ENCODE measurements around the gene HSPB2. TPM values are rescaled to one million over a fixed set of nuclear protein-coding genes. Genes with fewer than 3 reads are reported as not detected.
"Not testable (repeated sequence)": the region's sequence is repeated elsewhere in the genome, so short reads cannot be mapped to it uniquely, and the experiment has no call there.

HSPB2 gene
- total and polyA plus RNA-seq, 8 donors, result 0.37 to 5.1 (median 3.0) TPM; not detected in 4

GRCh38 chr11:111932611-111932950 lies 20.0 kb downstream of the HSPB2 start:
- H3K4me1 ChIP-seq, result peaks cover 11 to 41% (median 23%) of the 10 kb centered on the region in 4 donors
- DNase-seq, result no peak
- H3K36me3 ChIP-seq, result no peaks in the 10 kb centered on the region
- no peaks in the 10 kb centered on the region for H3K9me3 ChIP-seq
- 63 to 82% (median 77%) methylated on average over 2 of the region's 2 CpGs for WGBS, 5 donors
- intact Hi-C loops (cut with DNase I; ENCODE audit: low total_unique reads), result loop anchor here (5.0 kb wide), 1 partner anchor 50 kb away; no protein-coding TSS in a partner anchor
- no peak for TF ChIP-seq EP300 (IDR thresholded peaks at IDR 0.05)
- TF ChIP-seq POLR2AphosphoS5 (IDR thresholded peaks at IDR 0.05), result no peak
- TF ChIP-seq, protein P1, sequence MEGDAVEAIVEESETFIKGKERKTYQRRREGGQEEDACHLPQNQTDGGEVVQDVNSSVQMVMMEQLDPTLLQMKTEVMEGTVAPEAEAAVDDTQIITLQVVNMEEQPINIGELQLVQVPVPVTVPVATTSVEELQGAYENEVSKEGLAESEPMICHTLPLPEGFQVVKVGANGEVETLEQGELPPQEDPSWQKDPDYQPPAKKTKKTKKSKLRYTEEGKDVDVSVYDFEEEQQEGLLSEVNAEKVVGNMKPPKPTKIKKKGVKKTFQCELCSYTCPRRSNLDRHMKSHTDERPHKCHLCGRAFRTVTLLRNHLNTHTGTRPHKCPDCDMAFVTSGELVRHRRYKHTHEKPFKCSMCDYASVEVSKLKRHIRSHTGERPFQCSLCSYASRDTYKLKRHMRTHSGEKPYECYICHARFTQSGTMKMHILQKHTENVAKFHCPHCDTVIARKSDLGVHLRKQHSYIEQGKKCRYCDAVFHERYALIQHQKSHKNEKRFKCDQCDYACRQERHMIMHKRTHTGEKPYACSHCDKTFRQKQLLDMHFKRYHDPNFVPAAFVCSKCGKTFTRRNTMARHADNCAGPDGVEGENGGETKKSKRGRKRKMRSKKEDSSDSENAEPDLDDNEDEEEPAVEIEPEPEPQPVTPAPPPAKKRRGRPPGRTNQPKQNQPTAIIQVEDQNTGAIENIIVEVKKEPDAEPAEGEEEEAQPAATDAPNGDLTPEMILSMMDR (IDR thresholded peaks at IDR 0.05), result no peak
- no peak for TF ChIP-seq POLR2A (IDR thresholded peaks at IDR 0.05)
- no peak overlapping the region for H3K4me3 ChIP-seq
- no peak overlapping the region for H3K27ac ChIP-seq
- H3K27me3 ChIP-seq, result no peaks in the 10 kb centered on the region

GRCh38 chr11:111933176-111933575 lies 20.6 kb downstream of the HSPB2 start:
- H3K27me3 ChIP-seq, H3K9me3 ChIP-seq, H3K36me3 ChIP-seq, DNase-seq, H3K4me3 ChIP-seq: not testable (repeated sequence)
- Histone ChIP-seq H3K4me1 (peaks cover 17 to 45% (median 27%) of the 10 kb centered on the region in 4 donors), H3K27ac (peak overlapping the region in 1 of 5 donors; percentile 15)
- 91 to 97% (median 96%) methylated on average over 14 of the region's 14 CpGs for WGBS, 5 donors
- intact Hi-C loops (cut with DNase I; ENCODE audit: low total_unique reads), result loop anchor here (5.0 kb wide), 1 partner anchor 49 kb away; no protein-coding TSS in a partner anchor

GRCh38 chr11:111933872-111934271 lies 21.3 kb downstream of the HSPB2 start:
- H3K27me3 ChIP-seq, result no peaks in the 10 kb centered on the region
- peak overlapping the region in 1 of 5 donors; percentile 87 for H3K27ac ChIP-seq
- no peak overlapping the region for H3K4me3 ChIP-seq
- intact Hi-C loops (cut with DNase I; ENCODE audit: low total_unique reads), result loop anchor here (5.0 kb wide), 1 partner anchor 48 kb away; no protein-coding TSS in a partner anchor
- WGBS, 5 donors, result 71 to 84% (median 76%) methylated on average over 1 of the region's 1 CpG
- H3K9me3 ChIP-seq, result no peaks in the 10 kb centered on the region
- H3K36me3 ChIP-seq, result no peaks in the 10 kb centered on the region
- DNase-seq, result no peak
- TF ChIP-seq POLR2A (IDR thresholded peaks at IDR 0.05) (no peak), POLR2AphosphoS5 (IDR thresholded peaks at IDR 0.05) (no peak), EP300 (IDR thresholded peaks at IDR 0.05) (no peak)
- TF ChIP-seq, protein P1 (IDR thresholded peaks at IDR 0.05), result no peak
- peaks cover 21 to 52% (median 34%) of the 10 kb centered on the region in 4 donors for H3K4me1 ChIP-seq

GRCh38 chr11:111934306-111934705 lies 21.8 kb downstream of the HSPB2 start:
- TF ChIP-seq POLR2AphosphoS5 (IDR thresholded peaks at IDR 0.05) (no peak), POLR2A (IDR thresholded peaks at IDR 0.05) (no peak), EP300 (IDR thresholded peaks at IDR 0.05) (no peak)
- TF ChIP-seq, protein P1 (IDR thresholded peaks at IDR 0.05), result no peak
- no peak for DNase-seq
- Histone ChIP-seq H3K27ac (peak overlapping the region in 1 of 5 donors; percentile 87), H3K36me3 (no peaks in the 10 kb centered on the region), H3K4me1 (peaks cover 21 to 57% (median 36%) of the 10 kb centered on the region in 4 donors), H3K4me3 (no peak overlapping the region), H3K9me3 (no peaks in the 10 kb centered on the region), H3K27me3 (no peaks in the 10 kb centered on the region)
- intact Hi-C loops (cut with DNase I; ENCODE audit: low total_unique reads), result loop anchor here (5.0 kb wide), 1 partner anchor 48 kb away; no protein-coding TSS in a partner anchor
- WGBS, 5 donors, result 89 to 97% (median 92%) methylated on average over 1 of the region's 1 CpG

DNA sequence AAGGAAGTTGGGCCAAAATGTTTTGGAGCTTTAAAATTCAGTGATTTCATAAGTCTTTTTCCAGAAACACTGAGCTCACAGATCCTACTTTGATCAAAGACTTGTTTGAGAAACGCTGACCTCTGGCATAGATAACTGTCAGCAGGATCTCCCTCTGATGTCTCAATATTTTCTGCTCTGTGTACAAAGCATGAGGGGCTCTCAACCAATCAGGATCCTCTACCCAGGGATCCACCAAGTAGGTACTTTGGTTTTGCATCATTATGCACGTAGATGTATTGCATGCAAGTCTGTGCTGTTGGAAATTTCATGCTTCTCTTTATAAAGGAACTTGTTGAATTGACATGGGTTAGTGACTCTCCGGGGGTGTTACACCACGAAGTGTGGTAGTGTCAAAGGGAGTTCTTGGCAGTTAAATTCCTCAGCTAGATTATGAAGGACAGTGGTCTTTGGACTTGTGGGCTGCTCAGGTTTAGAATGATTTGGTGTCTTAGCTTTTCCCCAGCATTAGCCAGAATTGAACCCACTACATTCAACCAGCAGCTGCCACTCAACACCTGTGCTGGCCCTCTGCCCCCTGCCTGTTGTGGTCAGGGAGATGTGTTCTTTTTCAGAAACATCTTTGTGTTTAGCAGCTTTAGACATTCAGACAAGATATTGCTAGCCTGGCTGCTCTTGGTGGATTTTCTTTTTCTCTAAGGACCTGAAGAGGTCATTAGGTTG lies 22.9 kb downstream of the HSPB2 start:
- H3K27ac ChIP-seq, result peak overlapping the region in 4 of 5 donors; percentile 70 to 87 (median 82)
- no peaks in the 10 kb centered on the region for H3K9me3 ChIP-seq
- no peak for TF ChIP-seq POLR2A (IDR thresholded peaks at IDR 0.05)
- no peak for TF ChIP-seq EP300 (IDR thresholded peaks at IDR 0.05)
- TF ChIP-seq, protein P1 (IDR thresholded peaks at IDR 0.05), result no peak
- no peak for TF ChIP-seq POLR2AphosphoS5 (IDR thresholded peaks at IDR 0.05)
- no peaks in the 10 kb centered on the region for H3K36me3 ChIP-seq
- DNase-seq, result no peak
- intact Hi-C loops (cut with DNase I; ENCODE audit: low total_unique reads), result no loop called here
- H3K4me3 ChIP-seq, result no peak overlapping the region
- WGBS, 5 donors, result 66 to 73% (median 70%) methylated on average over 4 of the region's 4 CpGs
- no peaks in the 10 kb centered on the region for H3K27me3 ChIP-seq
- peaks cover 29 to 68% (median 41%) of the 10 kb centered on the region in 4 donors for H3K4me1 ChIP-seq
